ENCODE results near the gene KCTD3. TPM values are rescaled to one million over a fixed set of nuclear protein-coding genes. Genes with fewer than 3 reads are reported as not detected.

The KCTD3 gene
- total RNA-seq = 10 to 100 TPM; 61.0 to 80.5 (median 65.2) TPM

DNA sequence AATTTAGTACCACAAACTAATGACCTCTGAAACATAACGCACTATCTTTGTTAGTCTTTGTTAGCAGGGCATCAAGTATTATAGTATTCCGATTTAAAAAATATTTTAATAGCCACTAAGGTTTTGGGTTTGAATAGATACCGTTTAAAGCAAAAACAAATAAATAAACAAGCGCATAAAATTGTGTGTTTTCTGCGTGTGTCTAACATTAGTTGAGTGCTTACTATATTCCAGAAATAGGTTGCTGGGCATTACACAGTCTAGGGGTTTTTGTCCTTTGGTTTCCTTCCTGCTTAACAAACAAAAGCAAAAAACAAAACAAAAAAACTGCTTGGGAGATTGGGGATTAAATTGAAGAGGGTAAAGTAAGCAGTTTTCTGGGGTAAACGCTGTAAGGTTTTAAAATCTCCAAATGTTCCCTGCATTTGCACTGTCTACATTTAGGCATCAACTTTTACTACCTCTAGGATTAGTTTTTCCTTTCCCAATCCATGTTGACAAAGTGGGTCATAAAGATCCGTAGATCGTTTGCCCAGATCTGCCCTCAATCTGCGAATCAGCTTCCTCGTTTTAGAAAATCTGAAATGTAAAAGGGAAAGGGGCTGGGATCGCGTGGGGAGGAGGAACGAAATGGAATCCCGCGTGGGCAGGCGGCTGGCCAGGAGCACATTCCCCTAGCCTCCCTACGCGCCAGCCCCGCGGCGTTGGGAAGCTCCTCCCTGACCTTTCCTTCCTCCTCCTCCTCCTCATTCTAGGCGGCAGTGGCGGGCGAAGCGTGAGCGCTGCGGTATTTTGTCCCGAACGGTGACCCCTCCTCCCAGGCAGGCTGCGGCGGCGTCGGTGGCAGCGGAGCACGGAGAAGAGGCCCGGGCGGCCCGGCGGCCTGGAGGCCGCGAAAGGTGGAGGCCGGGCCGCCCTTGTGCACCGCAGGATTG lies at the start of gene KCTD3:
KCTD3 (plus strand) TSS at position 749 of the 935 bp plus-strand sequence. CDS start 382 bp downstream, outside the sequence.
- peak within 1 kb of the TSS; percentile 93 to 95 (median 94) for H3K27ac ChIP-seq (replicated peaks in 1 of 4)
- 14% methylated on average over 29 of the region's 44 CpGs for WGBS

DNA sequence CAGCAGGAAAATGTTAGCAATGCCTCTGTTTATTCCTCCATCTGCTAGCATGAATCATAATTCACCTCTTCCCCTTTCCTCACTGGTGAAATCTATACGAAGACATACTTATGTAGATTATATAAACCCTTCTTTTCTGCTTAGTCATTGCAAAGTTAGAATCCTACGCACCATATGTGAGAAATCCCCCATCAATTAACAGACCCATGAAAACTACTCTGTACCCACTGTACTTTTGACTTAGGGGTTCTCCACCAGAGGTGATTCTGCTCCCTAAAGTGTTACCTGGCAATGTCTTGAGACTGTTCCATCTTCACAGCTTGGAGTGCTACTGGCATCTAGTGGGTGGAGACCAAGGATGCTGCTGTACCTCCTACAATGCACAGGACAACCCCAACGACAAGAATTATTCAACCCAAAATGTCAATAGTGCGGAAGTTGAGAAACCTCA lies 49.6 kb upstream of the KCTD3 start:
- peaks cover 0 to 12% (median 0%) of the 10 kb centered on the region in 4 donors for H3K9me3 ChIP-seq
- no peak overlapping the region for H3K4me3 ChIP-seq
- TF ChIP-seq EP300 (IDR thresholded peaks at IDR 0.05) = no peak
- TF ChIP-seq, protein P1, sequence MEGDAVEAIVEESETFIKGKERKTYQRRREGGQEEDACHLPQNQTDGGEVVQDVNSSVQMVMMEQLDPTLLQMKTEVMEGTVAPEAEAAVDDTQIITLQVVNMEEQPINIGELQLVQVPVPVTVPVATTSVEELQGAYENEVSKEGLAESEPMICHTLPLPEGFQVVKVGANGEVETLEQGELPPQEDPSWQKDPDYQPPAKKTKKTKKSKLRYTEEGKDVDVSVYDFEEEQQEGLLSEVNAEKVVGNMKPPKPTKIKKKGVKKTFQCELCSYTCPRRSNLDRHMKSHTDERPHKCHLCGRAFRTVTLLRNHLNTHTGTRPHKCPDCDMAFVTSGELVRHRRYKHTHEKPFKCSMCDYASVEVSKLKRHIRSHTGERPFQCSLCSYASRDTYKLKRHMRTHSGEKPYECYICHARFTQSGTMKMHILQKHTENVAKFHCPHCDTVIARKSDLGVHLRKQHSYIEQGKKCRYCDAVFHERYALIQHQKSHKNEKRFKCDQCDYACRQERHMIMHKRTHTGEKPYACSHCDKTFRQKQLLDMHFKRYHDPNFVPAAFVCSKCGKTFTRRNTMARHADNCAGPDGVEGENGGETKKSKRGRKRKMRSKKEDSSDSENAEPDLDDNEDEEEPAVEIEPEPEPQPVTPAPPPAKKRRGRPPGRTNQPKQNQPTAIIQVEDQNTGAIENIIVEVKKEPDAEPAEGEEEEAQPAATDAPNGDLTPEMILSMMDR (IDR thresholded peaks at IDR 0.05) = no peak
- TF ChIP-seq POLR2A (IDR thresholded peaks at IDR 0.05; ENCODE audit: low read depth) = no peak
- no peak for TF ChIP-seq POLR2AphosphoS5 (IDR thresholded peaks at IDR 0.05)
- intact Hi-C loops (cut with DNase I) = no loop called here
- WGBS = 48% methylated on average over 4 of the region's 4 CpGs
- DNase-seq (ENCODE audit: extremely low spot score) = no peak
- H3K4me1 ChIP-seq = no peaks in the 10 kb centered on the region
- H3K36me3 ChIP-seq = no peaks in the 10 kb centered on the region
- no peak overlapping the region for H3K27ac ChIP-seq (replicated peaks in 1 of 4)
- H3K27me3 ChIP-seq = no peaks in the 10 kb centered on the region

More for the DNA sequence above, at the start of gene KCTD3:
- H3K27me3 ChIP-seq = no peaks in the 10 kb centered on the region
- H3K4me1 ChIP-seq = peaks cover 22 to 38% (median 35%) of the 10 kb centered on the region in 4 donors
- TF ChIP-seq, protein P1 (IDR thresholded peaks at IDR 0.05) = no peak
- peak; percentile 73 to 77 for TF ChIP-seq POLR2AphosphoS5 (IDR thresholded peaks at IDR 0.05)
- no peak for TF ChIP-seq POLR2A (IDR thresholded peaks at IDR 0.05; ENCODE audit: low read depth)
- no peak for TF ChIP-seq EP300 (IDR thresholded peaks at IDR 0.05)
- H3K9me3 ChIP-seq = no peaks in the 10 kb centered on the region
- intact Hi-C loops (cut with DNase I) = loop anchor here (5.0 kb wide), 1 partner anchor 40 kb away; no protein-coding TSS in a partner anchor
- H3K4me3 ChIP-seq = peak within 1 kb of the TSS; percentile 81 to 93 (median 90)
- no peak for DNase-seq (ENCODE audit: extremely low spot score)
- no peaks in the 10 kb centered on the region for H3K36me3 ChIP-seq

DNA sequence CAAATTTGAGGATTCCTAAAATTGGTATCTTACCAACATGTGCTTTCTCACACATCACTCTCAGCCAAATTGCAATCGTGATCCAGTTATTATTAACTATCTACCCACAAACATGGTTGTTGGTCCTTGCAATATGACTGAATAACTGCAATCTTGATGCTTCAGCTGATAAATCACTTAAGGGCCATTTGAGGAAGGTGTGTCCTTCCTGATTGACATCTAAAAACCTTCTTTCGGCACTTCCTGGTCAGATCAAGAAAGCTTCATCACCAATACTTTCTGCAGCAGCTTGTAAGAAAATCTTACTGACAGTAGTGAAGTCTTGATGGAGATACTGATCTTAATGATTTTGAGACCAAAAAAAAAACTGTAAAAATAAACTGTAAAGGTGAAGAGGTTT lies 48.5 kb upstream of the KCTD3 start:
- H3K27ac ChIP-seq (replicated peaks in 1 of 4) = no peak overlapping the region
- H3K27me3 ChIP-seq = no peaks in the 10 kb centered on the region
- H3K4me1 ChIP-seq = no peaks in the 10 kb centered on the region
- 79% methylated on average over 2 of the region's 2 CpGs for WGBS
- H3K36me3 ChIP-seq = no peaks in the 10 kb centered on the region
- TF ChIP-seq POLR2A (IDR thresholded peaks at IDR 0.05; ENCODE audit: low read depth) (no peak), POLR2AphosphoS5 (IDR thresholded peaks at IDR 0.05) (no peak), EP300 (IDR thresholded peaks at IDR 0.05) (no peak)
- TF ChIP-seq, protein P1 (IDR thresholded peaks at IDR 0.05) = no peak
- H3K9me3 ChIP-seq = peaks cover 0 to 12% (median 0%) of the 10 kb centered on the region in 4 donors
- intact Hi-C loops (cut with DNase I) = no loop called here
- no peak for DNase-seq (ENCODE audit: extremely low spot score)
- no peak overlapping the region for H3K4me3 ChIP-seq

DNA sequence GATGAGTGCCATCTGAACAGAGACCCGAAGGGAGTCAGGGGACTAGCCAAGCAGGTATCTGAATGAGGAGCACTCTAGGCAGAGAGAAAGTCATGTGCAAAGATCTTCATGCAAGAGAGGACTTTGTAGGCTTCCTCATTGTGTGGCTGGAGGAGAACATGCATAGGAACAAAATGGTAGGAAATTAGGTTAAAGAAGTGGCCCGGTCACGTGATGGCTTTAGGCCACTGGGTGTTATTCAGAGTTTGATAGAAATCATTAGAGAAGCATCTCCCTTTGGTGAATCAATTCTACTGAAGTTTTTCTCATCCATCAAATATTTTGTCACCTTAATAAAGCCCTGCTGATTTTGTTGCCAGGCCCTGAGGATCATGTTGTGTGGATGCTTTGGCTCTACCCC lies 45.8 kb upstream of the KCTD3 start:
- H3K9me3 ChIP-seq = no peaks in the 10 kb centered on the region
- DNase-seq (ENCODE audit: extremely low spot score) = no peak
- no peaks in the 10 kb centered on the region for H3K36me3 ChIP-seq
- H3K4me1 ChIP-seq = no peaks in the 10 kb centered on the region
- intact Hi-C loops (cut with DNase I) = no loop called here
- TF ChIP-seq POLR2A (IDR thresholded peaks at IDR 0.05; ENCODE audit: low read depth) (no peak), EP300 (IDR thresholded peaks at IDR 0.05) (no peak), POLR2AphosphoS5 (IDR thresholded peaks at IDR 0.05) (no peak)
- TF ChIP-seq, protein P1 (IDR thresholded peaks at IDR 0.05) = no peak
- H3K27me3 ChIP-seq = no peaks in the 10 kb centered on the region
- H3K27ac ChIP-seq (replicated peaks in 1 of 4) = no peak overlapping the region
- WGBS = 91% methylated on average over 3 of the region's 3 CpGs
- H3K4me3 ChIP-seq = no peak overlapping the region

All from esophagus muscularis mucosa (tissue), 4 donors.